Bronchial epithelial cell (primary cell): ENCODE data around the gene SLC9C1. TPM values are rescaled to one million over a fixed set of nuclear protein-coding genes. Genes with fewer than 3 reads are reported as not detected.

Experiments used
- DNase-seq: peaks from one replicate; pipeline ENCODE4 v3.0.0-alpha.2; 2010; ENCODE audit warnings: low read depth
- FAIRE-seq: peaks from 2 replicates; lab custom pipeline; 2011; peaks lifted over from hg19 to GRCh38; lab: Jason Lieb, UNC
- H3K27me3 ChIP-seq: 2 replicates; pipeline ENCODE4 v1.5.1; 2011; ENCODE audit warnings: low read length; ENCODE audit not compliant: control insufficient read depth, insufficient read depth
- H3K36me3 ChIP-seq: 2 replicates; pipeline ENCODE4 v1.5.1; 2011; ENCODE audit warnings: low read length; ENCODE audit not compliant: control insufficient read depth, insufficient read depth
- H3K4me3 ChIP-seq: 2 replicates; pipeline ENCODE4 v1.5.1; 2011; ENCODE audit warnings: mild to moderate bottlenecking, low read depth, low read length, control low read depth
- total RNA-seq: library from RNA; depleted of rRNA; stranded (reverse); fragments of >200 nt; gene quantifications from 2 replicates; pipeline ENCODE4 v1.2.1, GENCODE V29; 2014
- TF ChIP-seq, protein P1 (sequence below): IDR thresholded peaks from 2 replicates; pipeline ENCODE4 v1.5.1; 2011; ENCODE audit warnings: mild to moderate bottlenecking, moderate library complexity, low read length, control low read depth, inconsistent platforms; ENCODE audit not compliant: insufficient read depth, severe bottlenecking

Gene SLC9C1
- total RNA-seq, 1 donor from 2014 or later: not detected

DNA sequence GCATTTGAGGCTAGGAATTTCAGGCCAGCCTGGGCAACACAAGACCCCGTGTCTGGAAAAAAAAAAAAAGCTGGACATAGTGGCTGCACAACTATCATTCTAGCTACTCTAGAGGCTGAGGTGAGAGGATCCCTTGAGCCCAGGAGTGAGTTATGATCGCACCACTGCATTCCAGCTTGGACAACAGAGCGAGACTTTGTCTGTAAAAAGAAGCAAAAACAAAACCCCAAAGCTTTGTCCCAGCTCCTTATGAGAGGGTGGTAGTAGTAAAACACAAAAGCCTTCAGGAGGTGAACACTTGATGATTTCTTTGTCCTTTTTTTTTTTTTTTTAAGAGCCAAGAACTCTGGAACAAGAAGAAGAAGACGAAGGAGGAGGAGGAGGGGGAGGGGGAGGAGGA, 37.8 kb upstream of the SLC9C1 start:
- Histone ChIP-seq H3K36me3 (no peaks in the 10 kb centered on the region), H3K27me3 (peaks cover 11% of the 10 kb centered on the region), H3K4me3 (no peak overlapping the region)
- DNase-seq (no peak), FAIRE-seq (no peak)
- TF ChIP-seq, protein P1, sequence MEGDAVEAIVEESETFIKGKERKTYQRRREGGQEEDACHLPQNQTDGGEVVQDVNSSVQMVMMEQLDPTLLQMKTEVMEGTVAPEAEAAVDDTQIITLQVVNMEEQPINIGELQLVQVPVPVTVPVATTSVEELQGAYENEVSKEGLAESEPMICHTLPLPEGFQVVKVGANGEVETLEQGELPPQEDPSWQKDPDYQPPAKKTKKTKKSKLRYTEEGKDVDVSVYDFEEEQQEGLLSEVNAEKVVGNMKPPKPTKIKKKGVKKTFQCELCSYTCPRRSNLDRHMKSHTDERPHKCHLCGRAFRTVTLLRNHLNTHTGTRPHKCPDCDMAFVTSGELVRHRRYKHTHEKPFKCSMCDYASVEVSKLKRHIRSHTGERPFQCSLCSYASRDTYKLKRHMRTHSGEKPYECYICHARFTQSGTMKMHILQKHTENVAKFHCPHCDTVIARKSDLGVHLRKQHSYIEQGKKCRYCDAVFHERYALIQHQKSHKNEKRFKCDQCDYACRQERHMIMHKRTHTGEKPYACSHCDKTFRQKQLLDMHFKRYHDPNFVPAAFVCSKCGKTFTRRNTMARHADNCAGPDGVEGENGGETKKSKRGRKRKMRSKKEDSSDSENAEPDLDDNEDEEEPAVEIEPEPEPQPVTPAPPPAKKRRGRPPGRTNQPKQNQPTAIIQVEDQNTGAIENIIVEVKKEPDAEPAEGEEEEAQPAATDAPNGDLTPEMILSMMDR: no peak

DNA sequence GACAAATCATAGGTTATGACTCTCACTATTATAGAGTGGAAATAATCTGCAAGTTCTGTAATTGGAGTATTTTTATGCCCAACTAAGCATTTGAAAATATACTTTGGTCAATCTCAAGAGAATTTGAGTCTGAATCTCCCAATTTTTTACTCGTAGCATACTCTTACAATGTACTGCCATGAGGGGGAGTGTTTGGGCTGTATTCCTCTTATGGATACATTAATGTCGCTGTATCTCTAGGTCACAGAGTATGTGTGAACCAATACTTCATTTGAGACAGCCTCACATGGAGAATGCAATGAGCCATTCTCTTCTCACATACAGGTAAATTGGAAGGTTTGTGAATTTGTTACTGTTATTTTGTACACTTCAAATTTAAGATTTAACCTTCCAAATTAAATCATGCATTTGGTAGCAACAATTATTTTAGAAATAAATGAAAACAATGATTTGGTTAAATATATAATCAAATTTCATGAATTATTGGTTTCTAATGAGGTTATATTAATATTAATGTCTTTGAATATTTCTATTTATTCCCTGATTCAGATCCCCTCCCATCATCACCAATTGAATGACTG, 33.4 kb upstream of the SLC9C1 start:
- TF ChIP-seq, protein P1: peak; percentile 48
- no peaks in the 10 kb centered on the region for H3K36me3 ChIP-seq
- H3K27me3 ChIP-seq: peaks cover 2% of the 10 kb centered on the region
- DNase-seq (peak; percentile 65), FAIRE-seq (no peak)
- H3K4me3 ChIP-seq: no peak overlapping the region

DNA sequence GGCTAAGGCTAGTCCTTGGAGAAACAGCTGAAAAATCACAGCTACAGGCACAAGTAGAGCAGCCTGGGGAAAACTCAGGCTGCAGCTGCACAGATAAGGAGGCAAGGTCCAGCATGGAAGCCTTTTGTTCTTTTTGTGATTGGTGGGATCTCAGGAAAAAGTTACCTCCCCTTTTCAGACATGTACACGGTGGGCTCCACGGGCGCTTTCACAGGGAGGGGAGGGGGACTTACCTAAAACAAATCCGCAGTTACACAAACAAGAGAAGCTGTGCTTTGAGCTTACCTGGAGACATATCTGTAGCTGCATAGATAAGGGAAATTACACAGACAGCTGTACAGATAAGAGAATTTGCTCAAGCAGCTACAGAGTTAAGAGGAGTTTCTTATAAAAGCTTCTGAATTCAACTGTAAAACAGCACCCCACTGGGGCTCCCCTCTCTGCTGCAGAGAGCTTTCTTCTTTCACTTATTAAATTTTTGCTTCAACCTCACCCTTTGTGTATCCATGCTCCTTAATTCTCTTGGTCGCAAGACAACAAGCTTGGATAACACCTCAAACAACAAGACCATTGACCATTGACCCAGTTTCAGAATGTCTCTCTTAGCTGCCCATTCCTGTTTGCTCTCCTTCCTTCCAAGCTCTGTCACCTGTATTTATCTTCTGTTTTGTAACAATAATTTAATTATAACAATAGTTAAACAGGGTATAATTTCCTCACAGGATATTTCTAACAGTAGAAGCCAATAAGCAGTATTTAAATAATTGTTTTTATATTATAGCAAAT, 28.0 kb upstream of the SLC9C1 start:
- Histone ChIP-seq H3K27me3 (no peaks in the 10 kb centered on the region), H3K36me3 (no peaks in the 10 kb centered on the region), H3K4me3 (no peak overlapping the region)
- DNase-seq: no peak
- TF ChIP-seq, protein P1: no peak
- FAIRE-seq: no peak

DNA sequence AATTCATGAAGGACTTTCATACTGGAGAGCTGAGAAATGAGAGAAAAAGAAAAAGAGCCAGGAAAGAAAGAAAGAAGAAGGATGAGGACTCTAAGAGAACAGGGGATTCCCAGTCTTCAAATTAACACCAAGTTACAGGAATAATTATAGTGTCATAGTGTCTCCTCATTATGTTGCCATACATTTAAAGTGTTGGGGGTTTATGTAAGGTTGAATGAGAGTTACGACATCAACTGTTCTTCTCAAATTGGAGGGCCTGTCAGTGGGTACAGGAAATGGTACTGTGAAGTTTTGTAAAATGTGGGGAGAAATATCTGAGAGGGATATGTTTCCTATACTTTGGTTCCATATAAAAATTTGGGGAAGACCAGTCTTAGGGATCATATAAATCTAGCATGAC, 26.7 kb upstream of the SLC9C1 start:
- H3K27me3 ChIP-seq: no peaks in the 10 kb centered on the region
- no peaks in the 10 kb centered on the region for H3K36me3 ChIP-seq
- TF ChIP-seq, protein P1: no peak
- no peak for FAIRE-seq
- no peak for DNase-seq
- no peak overlapping the region for H3K4me3 ChIP-seq

DNA sequence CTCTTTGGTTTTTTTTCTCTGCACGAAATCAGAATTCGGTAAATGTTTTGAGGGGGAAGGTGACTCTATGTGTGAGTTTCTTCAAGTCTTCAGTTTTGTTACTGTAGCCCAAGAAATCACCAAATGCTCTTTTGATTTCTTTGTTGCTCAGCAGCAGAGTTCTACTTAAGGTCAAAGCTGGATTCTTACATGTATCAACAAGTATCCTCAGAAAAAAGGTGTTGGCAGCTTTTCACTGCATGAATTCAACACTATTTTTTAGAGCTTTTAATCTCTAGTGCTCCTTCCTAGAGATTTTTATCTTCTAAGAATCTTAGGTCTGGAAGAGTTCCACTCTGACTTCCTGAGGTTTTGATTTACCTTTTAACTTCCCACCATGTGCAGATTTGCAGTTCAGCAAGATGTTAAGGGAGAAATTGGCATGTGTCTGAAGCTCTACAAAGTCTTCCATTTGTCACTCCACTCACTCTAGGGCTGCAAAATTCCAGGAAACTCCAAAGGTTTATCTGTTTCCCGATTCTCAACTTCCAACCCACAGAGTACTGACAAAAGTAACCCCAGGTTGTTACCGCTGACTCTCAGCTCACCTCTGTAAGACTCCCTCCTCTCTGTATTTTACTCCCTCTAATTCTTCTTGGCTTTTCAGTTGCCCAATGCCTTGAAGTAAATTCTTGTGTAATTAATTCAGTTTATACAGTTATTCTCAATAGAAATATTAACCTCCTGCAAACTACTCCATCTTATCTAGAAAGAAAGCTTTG, 25.7 kb upstream of the SLC9C1 start:
- DNase-seq (peak; percentile 79), FAIRE-seq (no peak)
- TF ChIP-seq, protein P1: no peak
- H3K36me3 ChIP-seq: no peaks in the 10 kb centered on the region
- H3K27me3 ChIP-seq: no peaks in the 10 kb centered on the region
- no peak overlapping the region for H3K4me3 ChIP-seq
